ENCODE measurements around the gene EXOC3L1. TPM values are rescaled to one million over a fixed set of nuclear protein-coding genes. Genes with fewer than 3 reads are reported as not detected.

Gene EXOC3L1
- total RNA-seq, 2 experiments from 2014 or later = 0.23 TPM; not detected in 1

DNA sequence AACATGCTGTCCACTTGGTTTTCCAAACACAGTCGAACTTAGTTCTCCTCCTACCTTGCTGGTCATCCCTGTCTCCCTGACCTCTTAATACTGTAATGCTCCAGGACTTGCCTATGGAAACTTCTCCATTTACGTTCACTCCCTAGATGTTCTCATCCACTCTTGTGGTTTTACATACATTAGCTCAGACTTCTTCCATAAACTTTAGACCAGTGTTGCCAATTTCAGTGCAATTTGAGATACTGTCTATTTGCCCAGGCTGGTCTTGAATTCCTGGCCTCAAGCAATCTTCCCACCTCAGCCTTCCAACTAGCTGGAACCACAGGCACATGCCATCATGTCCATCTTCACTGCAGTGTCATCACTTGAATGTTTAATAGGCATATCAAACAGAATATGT is 7.6 kb downstream of the EXOC3L1 start:
- Mint-ChIP-seq H3K27ac (no peak overlapping the region), H3K36me3 (ENCODE audit: low read depth) (peaks cover 5% of the 10 kb centered on the region), H3K4me1 (ENCODE audit: low read depth) (peaks cover 26% of the 10 kb centered on the region), H3K27me3 (peaks cover 31% of the 10 kb centered on the region), H3K4me3 (no peak overlapping the region), H3K9me3 (no peaks in the 10 kb centered on the region)
- ChIA-PET POLR2A (interaction anchor here (1.1 to 2.0 kb wide), 2 partner anchors 7 to 24 kb away, joined by 4 to 13 read pairs; no protein-coding TSS in a partner anchor), CTCF (interaction anchor here (1.1 to 7.1 kb wide), 6 partner anchors 13 to 217 kb away, joined by 3 to 71 read pairs (median 8); partner anchors contain the start of gene NOL3)
- intact Hi-C loops (cut with micrococcal nuclease) = loop anchor here (10.0 kb wide), 1 partner anchor 207 kb away; no protein-coding TSS in a partner anchor
- TF ChIP-seq, protein P1, sequence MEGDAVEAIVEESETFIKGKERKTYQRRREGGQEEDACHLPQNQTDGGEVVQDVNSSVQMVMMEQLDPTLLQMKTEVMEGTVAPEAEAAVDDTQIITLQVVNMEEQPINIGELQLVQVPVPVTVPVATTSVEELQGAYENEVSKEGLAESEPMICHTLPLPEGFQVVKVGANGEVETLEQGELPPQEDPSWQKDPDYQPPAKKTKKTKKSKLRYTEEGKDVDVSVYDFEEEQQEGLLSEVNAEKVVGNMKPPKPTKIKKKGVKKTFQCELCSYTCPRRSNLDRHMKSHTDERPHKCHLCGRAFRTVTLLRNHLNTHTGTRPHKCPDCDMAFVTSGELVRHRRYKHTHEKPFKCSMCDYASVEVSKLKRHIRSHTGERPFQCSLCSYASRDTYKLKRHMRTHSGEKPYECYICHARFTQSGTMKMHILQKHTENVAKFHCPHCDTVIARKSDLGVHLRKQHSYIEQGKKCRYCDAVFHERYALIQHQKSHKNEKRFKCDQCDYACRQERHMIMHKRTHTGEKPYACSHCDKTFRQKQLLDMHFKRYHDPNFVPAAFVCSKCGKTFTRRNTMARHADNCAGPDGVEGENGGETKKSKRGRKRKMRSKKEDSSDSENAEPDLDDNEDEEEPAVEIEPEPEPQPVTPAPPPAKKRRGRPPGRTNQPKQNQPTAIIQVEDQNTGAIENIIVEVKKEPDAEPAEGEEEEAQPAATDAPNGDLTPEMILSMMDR (IDR thresholded peaks at IDR 0.05) = no peak
- DNase-seq = no peak
- no peak for ATAC-seq

DNA sequence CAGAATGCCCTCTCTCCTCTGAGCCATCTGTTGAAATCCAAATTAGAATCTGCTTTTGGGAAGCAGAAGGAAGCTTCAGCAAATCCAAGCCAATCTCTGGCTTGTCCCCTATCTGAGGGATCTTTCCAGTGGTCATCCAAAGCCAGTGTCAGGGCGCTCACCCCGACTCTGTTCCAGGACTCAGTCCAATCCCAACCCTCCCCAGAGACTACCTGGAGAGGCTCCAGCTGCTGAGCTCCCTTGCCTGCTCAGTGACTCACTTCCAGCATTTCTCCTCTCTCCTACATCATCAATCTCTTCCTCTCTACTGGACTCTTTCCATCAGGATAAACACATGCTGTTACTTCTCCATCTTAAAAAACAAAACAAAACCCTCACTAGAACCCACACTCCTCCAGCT is 8.6 kb downstream of the EXOC3L1 start:
- intact Hi-C loops (cut with micrococcal nuclease) = loop anchor here (10.0 kb wide), 1 partner anchor 207 kb away; no protein-coding TSS in a partner anchor
- Mint-ChIP-seq H3K27me3 (peaks cover 38% of the 10 kb centered on the region), H3K27ac (no peak overlapping the region), H3K4me1 (ENCODE audit: low read depth) (peaks cover 30% of the 10 kb centered on the region), H3K4me3 (no peak overlapping the region), H3K9me3 (no peaks in the 10 kb centered on the region), H3K36me3 (ENCODE audit: low read depth) (peaks cover 5% of the 10 kb centered on the region)
- POLR2A ChIA-PET = no interaction called here
- TF ChIP-seq, protein P1 (IDR thresholded peaks at IDR 0.05) = no peak
- CTCF ChIA-PET = interaction anchor here (1.0 to 7.1 kb wide), 3 partner anchors 12 to 165 kb away, joined by 6 to 71 read pairs (median 36); partner anchors contain the start of gene NOL3
- no peak for DNase-seq
- ATAC-seq = no peak

DNA sequence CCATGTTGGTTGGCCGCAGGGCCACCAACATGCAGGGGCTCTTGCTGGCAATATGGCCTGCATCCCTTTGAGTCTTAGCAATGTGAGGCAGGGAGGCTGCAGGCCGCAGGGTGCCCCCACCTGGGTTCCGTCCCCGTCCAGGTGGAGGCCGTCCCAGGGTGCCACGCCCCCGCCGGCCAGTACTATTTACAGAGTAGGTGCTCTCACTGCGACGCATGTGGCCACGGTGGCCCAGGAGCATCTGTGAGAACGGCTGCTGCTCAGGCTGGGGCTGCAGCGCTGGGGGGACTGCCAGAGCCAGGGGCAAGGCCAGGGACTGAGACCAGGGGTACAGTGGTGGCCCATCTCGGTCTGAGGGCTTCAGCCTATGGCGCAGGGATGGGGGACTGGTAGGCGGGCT is 9.8 kb downstream of the EXOC3L1 start:
- peaks cover 41% of the 10 kb centered on the region for H3K27me3 Mint-ChIP-seq
- H3K9me3 Mint-ChIP-seq = no peaks in the 10 kb centered on the region
- intact Hi-C loops (cut with micrococcal nuclease) = loop anchor here (10.0 kb wide), 1 partner anchor 205 kb away; no protein-coding TSS in a partner anchor
- DNase-seq (no peak), ATAC-seq (no peak)
- no peak overlapping the region for H3K27ac Mint-ChIP-seq
- POLR2A ChIA-PET = no interaction called here
- H3K36me3 Mint-ChIP-seq (ENCODE audit: low read depth) = peaks cover 7% of the 10 kb centered on the region
- CTCF ChIA-PET = interaction anchor here (1.3 to 16.0 kb wide), 4 partner anchors 10 to 27 kb away, joined by 3 to 209 read pairs (median 20); partner anchors contain the start of genes B3GNT9, FBXL8, HSF4 and NOL3
- H3K4me3 Mint-ChIP-seq = no peak overlapping the region
- TF ChIP-seq, protein P1 (IDR thresholded peaks at IDR 0.05) = no peak
- peaks cover 28% of the 10 kb centered on the region for H3K4me1 Mint-ChIP-seq (ENCODE audit: low read depth)

DNA sequence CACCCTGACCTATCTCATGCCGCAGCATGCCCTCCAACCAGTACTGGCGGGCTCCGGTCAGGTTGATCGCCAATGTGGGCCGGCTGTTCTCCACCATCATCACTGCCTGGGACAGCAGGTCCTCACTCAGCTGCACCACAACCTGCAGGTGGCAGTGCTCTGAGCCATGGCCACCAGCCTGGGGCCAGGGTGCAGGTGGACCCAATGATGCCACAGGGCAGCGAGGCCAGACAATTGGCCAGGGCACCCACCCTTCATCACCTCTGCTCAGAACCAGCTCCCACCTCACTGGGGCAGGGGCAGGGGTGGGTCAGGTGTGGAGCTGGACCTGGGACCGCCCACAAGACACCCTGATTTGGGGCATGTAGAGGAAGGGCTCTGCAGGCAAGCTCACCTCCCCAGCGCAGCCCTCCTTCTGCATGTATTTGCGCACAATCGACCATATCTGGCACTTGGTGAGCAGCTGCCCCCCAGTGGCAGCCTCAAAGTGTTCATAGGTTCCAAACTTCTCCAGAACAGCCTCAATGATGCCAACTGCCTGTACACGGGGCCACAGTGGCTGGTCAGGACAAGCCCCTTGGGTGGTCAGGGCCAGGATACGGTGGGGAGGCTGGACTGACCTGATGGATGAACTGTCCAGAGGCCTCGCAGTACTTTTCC is 10.4 kb downstream of the EXOC3L1 start:
- CTCF ChIA-PET = interaction anchor here (0.7 to 16.0 kb wide), 6 partner anchors 9 to 196 kb away, joined by 3 to 209 read pairs (median 3); partner anchors contain the start of genes B3GNT9, FBXL8, HSF4 and NOL3

More for the DNA sequence above, 10.4 kb downstream of the EXOC3L1 start:
- intact Hi-C loops (cut with micrococcal nuclease) = loop anchor here (10.0 kb wide), 1 partner anchor 205 kb away; no protein-coding TSS in a partner anchor
- TF ChIP-seq, protein P1 (IDR thresholded peaks at IDR 0.05) = peak; percentile 51
- peaks cover 7% of the 10 kb centered on the region for H3K36me3 Mint-ChIP-seq (ENCODE audit: low read depth)
- H3K27me3 Mint-ChIP-seq = peaks cover 36% of the 10 kb centered on the region
- ATAC-seq = no peak
- no peaks in the 10 kb centered on the region for H3K9me3 Mint-ChIP-seq
- POLR2A ChIA-PET = interaction anchor here (4.6 kb wide), 1 partner anchor 14 kb away, joined by 23 read pairs; the partner anchor contains the start of gene HSF4
- no peak overlapping the region for H3K4me3 Mint-ChIP-seq
- peaks cover 26% of the 10 kb centered on the region for H3K4me1 Mint-ChIP-seq (ENCODE audit: low read depth)
- peak; percentile 60 for DNase-seq
- no peak overlapping the region for H3K27ac Mint-ChIP-seq
